T follicular helper cell (primary cell): Measurements from ENCODE around the gene HDAC7.

Source experiments
- DNase-seq: peaks from one replicate; pipeline ENCODE4 v3.0.0-alpha.2; 2020; ENCODE audit warnings: low read depth

Gene HDAC7

DNA sequence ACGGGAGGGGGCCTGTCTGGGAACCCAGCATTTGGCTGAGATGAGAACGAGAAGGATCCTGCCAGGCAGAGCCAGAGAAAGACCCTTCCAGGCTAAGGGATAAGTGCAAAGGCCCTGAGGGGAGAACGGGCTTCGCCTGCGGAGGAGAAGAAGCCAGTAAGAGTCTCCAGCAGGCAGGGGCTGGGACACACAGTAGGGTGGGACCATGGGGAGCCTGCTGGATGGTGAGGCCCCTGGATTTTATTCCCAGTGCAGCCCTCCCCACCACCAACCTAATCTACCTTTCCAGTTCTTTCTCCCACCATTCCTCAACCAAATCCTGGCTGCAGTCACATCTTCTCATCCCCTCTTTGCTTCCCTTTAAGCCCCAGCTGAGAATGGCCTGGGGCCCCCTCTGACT is 73.6 kb downstream of the HDAC7 start:
- DNase-seq = no peak

DNA sequence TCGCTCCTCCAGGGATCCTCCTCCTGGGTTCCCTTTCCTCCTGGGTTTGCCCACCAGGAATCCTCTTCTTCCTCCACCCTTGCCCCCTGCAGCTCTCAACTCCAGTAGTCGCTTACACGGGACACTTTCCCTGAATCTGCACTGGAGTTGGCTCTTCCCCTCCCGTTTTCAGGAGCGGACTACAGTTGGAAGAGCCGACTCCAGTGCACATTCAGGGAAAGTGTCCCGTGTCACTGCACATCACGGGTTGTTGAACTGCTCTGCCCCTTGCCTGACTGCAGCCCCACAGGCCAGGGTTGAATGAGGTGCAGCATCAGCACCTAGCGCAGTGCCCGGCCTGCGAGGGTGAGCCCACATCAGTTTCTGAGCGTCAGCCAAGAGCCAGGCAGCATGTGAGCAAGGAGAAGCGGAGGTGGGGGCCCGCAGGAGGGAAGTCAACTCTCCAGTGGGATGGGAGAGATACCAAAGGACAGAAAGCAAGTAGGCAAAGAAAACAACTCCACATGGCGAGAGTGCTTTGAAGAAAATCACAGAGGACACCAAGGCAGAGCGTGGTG is 74.1 kb downstream of the HDAC7 start:
- DNase-seq = no peak

GRCh38 chr12:47744778-47745436 is 74.8 kb downstream of the HDAC7 start:
- no peak for DNase-seq

- peak; percentile 47 for DNase-seq
Observed at GRCh38 chr12:47744005-47744651, 75.6 kb downstream of the HDAC7 start.

GRCh38 chr12:47743311-47743860 is 76.3 kb downstream of the HDAC7 start:
- no peak for DNase-seq

- peak; percentile 62 for DNase-seq
Observed at GRCh38 chr12:47742253-47742825, 77.4 kb downstream of the HDAC7 start.

DNA sequence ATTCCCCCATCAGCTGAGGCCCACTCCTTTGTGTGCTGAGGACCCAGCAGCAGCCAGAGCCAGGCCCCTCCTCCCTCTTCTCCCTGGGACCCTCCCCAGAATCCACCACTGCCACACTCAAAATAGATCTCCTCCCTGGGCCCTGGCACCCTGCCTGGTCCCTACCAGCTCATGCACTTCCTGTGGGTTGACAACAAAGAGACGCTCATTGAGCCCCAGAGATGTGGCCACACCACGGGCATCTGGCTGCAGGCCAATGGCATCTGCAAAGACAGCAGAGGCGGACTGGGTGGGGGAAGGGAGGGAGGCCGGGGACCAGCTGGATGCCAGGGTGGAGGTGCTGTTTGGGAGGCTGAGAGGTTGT is 78.4 kb downstream of the HDAC7 start:
- DNase-seq = peak; percentile 46

- no peak for DNase-seq
Observed at GRCh38 chr12:47740606-47741339, 78.9 kb downstream of the HDAC7 start.

- no peak for DNase-seq
Observed at GRCh38 chr12:47739979-47740378, 79.7 kb downstream of the HDAC7 start.

DNA sequence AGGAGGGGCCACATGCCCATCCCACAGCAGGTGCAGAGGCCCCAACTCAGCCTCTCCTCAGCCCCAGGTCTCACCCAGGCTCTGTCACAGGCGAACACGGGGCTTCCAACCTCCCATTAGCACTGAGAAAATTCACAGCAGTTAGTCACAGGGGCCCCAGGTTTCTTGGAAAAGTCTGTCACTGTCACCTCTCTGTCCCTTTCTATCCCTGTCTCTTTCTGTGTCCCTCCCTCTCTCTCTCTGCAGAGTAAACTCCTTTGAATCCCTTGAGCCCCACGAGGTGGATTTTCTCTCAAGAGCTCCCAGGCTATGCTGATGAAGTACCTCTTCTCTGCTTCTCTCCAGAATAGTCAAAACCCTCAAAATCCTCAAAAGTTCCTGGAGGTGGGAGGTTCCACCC is 80.4 kb downstream of the HDAC7 start:
- DNase-seq = no peak

DNA sequence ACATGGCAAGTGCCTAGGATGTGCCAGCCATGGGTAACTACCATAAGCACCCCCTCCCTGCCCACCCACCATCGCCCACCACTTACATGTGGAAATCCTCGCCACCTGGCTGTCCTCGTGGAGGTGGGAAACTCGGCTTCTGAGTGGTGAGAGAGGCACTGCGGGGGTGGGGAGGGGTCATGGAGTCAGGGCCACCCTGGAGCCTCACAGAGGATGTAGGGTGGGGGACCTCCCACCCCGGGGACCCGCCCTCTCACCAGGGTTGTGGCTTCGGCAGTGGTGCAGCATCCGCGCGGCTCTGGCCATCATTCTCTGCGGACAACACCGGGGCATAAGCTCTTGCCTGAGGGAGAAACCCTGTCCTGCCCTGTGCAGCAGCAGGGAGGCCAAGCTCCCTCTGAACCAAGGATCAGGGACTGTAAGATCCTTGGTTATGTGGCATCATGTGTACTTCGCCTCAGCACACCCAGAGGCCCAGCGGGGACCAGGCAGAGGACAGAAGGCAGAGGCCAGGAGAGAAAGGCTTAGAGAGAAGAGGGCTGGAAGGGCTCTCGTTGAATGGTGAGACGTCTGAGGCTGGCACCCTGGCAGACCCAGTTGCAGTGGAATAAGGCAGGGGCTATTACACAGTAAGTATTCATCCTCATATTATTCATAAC is 81.6 kb downstream of the HDAC7 start:
- no peak for DNase-seq

DNA sequence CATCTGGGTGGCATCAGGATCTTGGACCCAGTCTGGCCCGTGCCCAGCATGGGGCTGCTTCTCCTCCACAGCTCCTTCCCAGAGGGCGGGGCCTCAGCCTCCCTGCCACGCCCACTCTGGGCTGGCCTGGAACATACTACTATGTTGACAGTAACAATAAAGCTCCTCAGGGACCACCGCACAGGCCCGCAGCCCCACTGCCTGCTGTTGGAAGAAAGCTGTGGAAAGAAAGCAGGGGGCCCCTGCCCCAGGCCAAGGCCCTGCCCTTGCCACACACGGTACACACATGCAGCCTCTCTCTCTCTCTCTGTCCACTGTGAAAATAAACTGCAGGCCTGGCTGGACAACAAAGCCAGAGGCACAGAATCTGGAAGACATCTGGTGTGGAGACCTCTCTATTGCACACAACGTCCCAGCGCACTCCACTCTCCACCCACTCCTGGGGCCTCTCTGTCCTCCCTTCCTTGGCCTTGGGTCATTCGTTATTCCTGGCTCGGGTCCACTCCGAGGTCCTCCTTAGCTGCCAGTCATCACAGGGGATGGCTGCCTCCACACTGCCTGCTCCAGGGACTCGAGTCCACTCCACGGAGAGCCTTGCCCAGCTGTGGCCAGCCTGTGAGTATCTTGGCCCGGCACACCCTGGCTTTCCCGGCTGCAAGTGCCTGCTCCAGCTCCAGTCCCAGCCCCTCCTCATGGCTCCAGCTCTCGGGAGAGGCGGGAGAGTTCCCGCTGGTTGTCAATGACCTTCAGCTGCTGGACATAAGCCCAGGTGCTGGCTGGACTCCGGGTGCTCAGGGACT is 82.6 kb downstream of the HDAC7 start:
- no peak for DNase-seq

DNA sequence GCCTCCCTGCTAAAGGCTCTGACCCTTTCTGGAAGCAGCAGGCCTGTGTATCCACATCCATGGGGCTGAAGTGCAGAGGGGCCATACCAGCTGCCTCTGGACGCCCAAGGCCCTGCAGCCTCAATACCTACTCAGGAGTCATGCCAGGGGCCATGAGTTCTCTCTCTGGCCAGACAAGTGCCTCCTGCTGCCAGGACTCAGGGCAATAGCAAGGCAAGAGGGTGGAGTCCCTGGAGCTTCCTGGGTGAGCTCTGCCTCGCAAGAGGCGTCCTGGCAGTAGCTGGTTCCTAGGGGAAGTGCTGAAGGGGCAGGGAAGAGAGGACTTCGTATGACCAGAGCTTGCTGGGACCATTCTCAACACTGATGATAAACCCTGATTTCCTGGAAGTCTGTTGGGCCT is 83.5 kb downstream of the HDAC7 start:
- no peak for DNase-seq

DNA sequence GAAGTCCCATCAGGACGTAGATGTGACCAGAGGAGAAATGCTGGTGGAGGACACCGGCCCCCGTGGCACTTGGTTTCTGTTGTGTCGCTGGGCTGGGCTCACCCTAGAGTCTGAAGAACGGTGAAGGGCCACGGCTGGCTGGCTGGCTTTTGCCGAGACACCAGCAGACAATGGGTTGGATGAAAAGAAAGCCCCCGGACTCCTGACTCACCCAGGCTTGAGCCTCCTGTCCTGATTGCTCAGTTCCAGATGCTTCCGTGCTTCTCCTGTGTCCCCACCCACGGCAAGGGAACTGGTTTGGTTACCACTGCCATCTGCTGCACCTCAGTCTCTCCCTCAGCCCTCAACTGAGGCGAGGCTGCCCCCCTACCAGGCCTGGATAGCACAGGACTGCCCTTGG is 84.1 kb downstream of the HDAC7 start:
- DNase-seq = no peak

GRCh38 chr12:47734725-47735480 is 84.8 kb downstream of the HDAC7 start:
- no peak for DNase-seq

- no peak for DNase-seq
Observed at GRCh38 chr12:47733142-47733541, 86.6 kb downstream of the HDAC7 start.
